Endothelial cell of umbilical vein (primary cell): Measurements from ENCODE around the gene CCR5AS.

ENCODE experiments used
- BruUV-seq: library from RNA; stranded (reverse); fragments of 400-500 nt; replicated peaks from 2 replicates; lab custom pipeline; 2021; lab: Mats Ljungman, UMichigan
- CTCF ChIA-PET: fragments of 300-600, 350-600 bp; sonication (Branson Sonifier 250); formaldehyde crosslinking; loops from one replicate; lab custom pipeline; 2021; ENCODE audit warnings: antibody characterized with exemption, inconsistent platforms; lab: Charles Lee
- POLR2A ChIA-PET: fragments of 300-600, 350-600 bp; sonication (Branson Sonifier 250); formaldehyde crosslinking; loops from one replicate; lab custom pipeline; 2021; ENCODE audit warnings: antibody characterized with exemption, inconsistent platforms; lab: Charles Lee
- DNase-seq: peaks from one replicate; pipeline ENCODE4 v3.0.0-alpha.2; 2011; ENCODE audit warnings: low read depth, low spot score
- FAIRE-seq: peaks from 2 replicates; lab custom pipeline; 2011; peaks lifted over from hg19 to GRCh38; lab: Jason Lieb, UNC
- H2AFZ ChIP-seq: 2 replicates; pipeline ENCODE4 v1.6.0; 2012; ENCODE audit warnings: low read depth, low read length, control low read depth, inconsistent platforms
- H3K27ac ChIP-seq: 2 replicates; pipeline ENCODE4 v1.5.1; 2011; ENCODE audit warnings: low read depth, mild to moderate bottlenecking, control low read depth, low read length, moderate library complexity; ENCODE audit not compliant: insufficient read depth
- H3K27me3 ChIP-seq, 2 experiments: 2 replicates each; pipeline versions ENCODE4 v1.6.0 to v1.6.1; 2011; ENCODE audit warnings: low read length in 2 of 2, mixed read lengths in 1 of 2; ENCODE audit not compliant: control insufficient read depth in 2 of 2, insufficient read depth in 2 of 2
- H3K36me3 ChIP-seq, 2 experiments: 2 replicates in 1 of 2; 3 replicates in 1 of 2; pipeline ENCODE4 v1.5.1; 2011; ENCODE audit warnings: low read length in 2 of 2, mild to moderate bottlenecking in 1 of 2, moderate library complexity in 1 of 2; ENCODE audit not compliant: control insufficient read depth in 2 of 2, insufficient read depth in 2 of 2; ENCODE audit errors: extremely low read depth in 1 of 2
- H3K4me1 ChIP-seq: 3 replicates; pipeline ENCODE4 v1.5.1; 2011; ENCODE audit warnings: mild to moderate bottlenecking, low read length; ENCODE audit not compliant: control insufficient read depth, insufficient read depth; ENCODE audit errors: extremely low read depth
- H3K4me2 ChIP-seq: 2 replicates; pipeline ENCODE4 v1.6.1; 2011; ENCODE audit warnings: low read length, control low read depth, mixed read lengths; ENCODE audit not compliant: insufficient read depth
- H3K4me3 ChIP-seq, 3 experiments: fragments of 200-600 bp in 1 of 3; sonication (generic), shearing (Covaris generic) in 1 of 3; replicated peaks in 1 of 3; 2 replicates each; pipeline ENCODE4 v1.5.1; 2011 to 2016; ENCODE audit warnings: control low read depth in 3 of 3, low read length in 3 of 3, mild to moderate bottlenecking in 2 of 3, inconsistent platforms in 1 of 3, low read depth in 1 of 3, moderate library complexity in 1 of 3; ENCODE audit not compliant: insufficient read depth in 1 of 3
- H3K79me2 ChIP-seq: 2 replicates; pipeline ENCODE4 v1.6.0; 2012; ENCODE audit warnings: low read length, inconsistent platforms; ENCODE audit not compliant: control insufficient read depth, insufficient read depth
- H3K9ac ChIP-seq: replicated peaks from 2 replicates; pipeline ENCODE3; 2011; ENCODE audit warnings: low read length, control low read depth; ENCODE audit not compliant: insufficient read depth; ENCODE audit errors: extremely low read depth
- H3K9me1 ChIP-seq: replicated peaks from 3 replicates; pipeline ENCODE4 v1.6.0; 2011; ENCODE audit warnings: mild to moderate bottlenecking, low read length; ENCODE audit not compliant: control insufficient read depth, insufficient read depth; ENCODE audit errors: extremely low read depth
- H3K9me3 ChIP-seq: replicated peaks from 2 replicates; pipeline ENCODE4 v1.5.1; 2012; ENCODE audit warnings: low read length, inconsistent platforms; ENCODE audit not compliant: control insufficient read depth, insufficient read depth
- H4K20me1 ChIP-seq: replicated peaks from 2 replicates; pipeline ENCODE3; 2011; ENCODE audit warnings: mild to moderate bottlenecking, low read length; ENCODE audit not compliant: control insufficient read depth, insufficient read depth; ENCODE audit errors: extremely low read depth
- CTCF ChIP-seq, 2 donors: IDR thresholded peaks; 1 replicate in 1 of 2; 2 replicates in 1 of 2; pipeline ENCODE4 v1.5.1; 2011; ENCODE audit warnings: low read length in 2 of 2, mild to moderate bottlenecking in 2 of 2, moderate library complexity in 2 of 2, control low read depth in 1 of 2, inconsistent platforms in 1 of 2, low read depth in 1 of 2; ENCODE audit not compliant: insufficient read depth in 1 of 2; ENCODE audit errors: extremely low read depth in 1 of 2
- EZH2 ChIP-seq: IDR thresholded peaks from 2 replicates; pipeline ENCODE4 v1.6.1; 2012; ENCODE audit warnings: borderline replicate concordance, low read depth, mild to moderate bottlenecking, moderate library complexity, low read length, inconsistent platforms; ENCODE audit not compliant: severe bottlenecking
- FOS ChIP-seq: IDR thresholded peaks from 2 replicates; pipeline ENCODE4 v1.6.1; 2011; ENCODE audit warnings: mild to moderate bottlenecking, low read length, moderate library complexity, borderline replicate concordance; ENCODE audit not compliant: insufficient read depth
- GATA2 ChIP-seq: IDR thresholded peaks from 2 replicates; pipeline ENCODE4 v1.7.0; 2011; ENCODE audit warnings: low read depth, mild to moderate bottlenecking, moderate library complexity, mixed read lengths, low read length; ENCODE audit not compliant: insufficient read length, insufficient read depth
- JUN ChIP-seq: IDR thresholded peaks from 2 replicates; pipeline ENCODE4 v1.6.1; 2011; ENCODE audit warnings: borderline replicate concordance, low read depth; ENCODE audit not compliant: insufficient read length, insufficient read depth
- MAX ChIP-seq: IDR thresholded peaks from 2 replicates; pipeline ENCODE4 v1.6.1; 2011; ENCODE audit not compliant: insufficient read depth, insufficient read length
- MYC ChIP-seq: IDR thresholded peaks from one replicate; pipeline ENCODE4 v1.6.1; 2011; ENCODE audit warnings: mild to moderate bottlenecking, low read depth, low read length
- POLR2A ChIP-seq: IDR thresholded peaks from 2 replicates; pipeline ENCODE4 v1.6.1; 2012; ENCODE audit warnings: low read depth, mild to moderate bottlenecking, control low read depth, low read length
- POLR2AphosphoS5 ChIP-seq: IDR thresholded peaks from 2 replicates; pipeline ENCODE4 v1.6.1; 2012; ENCODE audit warnings: low read depth, mild to moderate bottlenecking, control low read depth, low read length, moderate library complexity; ENCODE audit not compliant: insufficient read depth
- dilution Hi-C: fragments of 300-500 bp; cut with MboI; formaldehyde crosslinking; loops from one replicate; pipeline ENCODE4 v1.15.0; 2019; ENCODE audit warnings: low sequenced_read_pairs; ENCODE audit not compliant: extremely low pct_ligation_motif_present
- intact Hi-C: fragments of 100-400 bp; cut with micrococcal nuclease; formaldehyde crosslinking; loops from one replicate; pipeline ENCODE4 v1.10.0; 2022

CCR5AS gene

GRCh38 chr3:46337911-46338310 is 69.0 kb downstream of the CCR5AS start:
- no peak overlapping the region for H3K4me3 ChIP-seq
- H4K20me1 ChIP-seq: no peaks in the 10 kb centered on the region
- CTCF ChIA-PET: no interaction called here
- BruUV-seq: no TSS peak
- H3K36me3 ChIP-seq: no peaks in the 10 kb centered on the region
- H3K4me2 ChIP-seq: no peak overlapping the region
- POLR2A ChIA-PET: no interaction called here
- H3K9ac ChIP-seq: no peak overlapping the region
- DNase-seq (no peak), FAIRE-seq (no peak)
- peaks cover 0 to 1% of the 10 kb centered on the region in 2 experiments for H3K27me3 ChIP-seq
- no peaks in the 10 kb centered on the region for H3K4me1 ChIP-seq
- H3K27ac ChIP-seq: no peak overlapping the region
- H3K9me3 ChIP-seq: no peaks in the 10 kb centered on the region
- H3K9me1 ChIP-seq: no peaks in the 10 kb centered on the region
- H2AFZ ChIP-seq: no peak overlapping the region
- dilution Hi-C loops: no loop called here
- intact Hi-C loops: no loop called here
- TF ChIP-seq POLR2A (no peak), MAX (no peak), FOS (no peak), EZH2 (no peak), POLR2AphosphoS5 (no peak), MYC (no peak), JUN (no peak), GATA2 (no peak), CTCF (IDR thresholded peaks at IDR 0.05; ENCODE audit: extremely low read depth in 1 of 2, insufficient read depth in 1 of 2, low read depth in 1 of 2, low read length in 2 of 2) (no peak)
- H3K79me2 ChIP-seq: no peaks in the 10 kb centered on the region
